A673 (cell line): ENCODE data around the gene CDH4.

Source experiments
- CTCF ChIP-seq: fragments of 300-800, 200-600 bp; sonication (generic); conservative IDR thresholded peaks from 2 replicates; pipeline ENCODE4 v1.5.1; 2017; ENCODE audit warnings: low read depth, mild to moderate bottlenecking, antibody characterized with exemption, low read length, moderate library complexity, mixed read lengths
- EZH2 ChIP-seq: fragments of 200-600 bp; sonication (generic); IDR thresholded peaks from 2 replicates; pipeline ENCODE4 v1.6.1; 2017; ENCODE audit warnings: borderline replicate concordance, low read depth, mild to moderate bottlenecking, mixed read lengths, antibody characterized with exemption, low read length; ENCODE audit not compliant: poor library complexity, severe bottlenecking

- TF ChIP-seq CTCF (no peak), EZH2 (no peak)
Measured at GRCh38 chr20:61430228-61430624, 178.2 kb downstream of the CDH4 start.
